SIG-M5 treated with dmso at 0.1 percent for 504 hours (cell line): Measurements from ENCODE around the gene CLEC2A.
A peak's percentile ranks its signal among the peaks of the same experiment; 100 is the strongest.
"Not testable (repeated sequence)": the region's sequence is repeated elsewhere in the genome, so short reads cannot be mapped to it uniquely, and the experiment has no call there.

Source experiments
- DNase-seq: peaks from one replicate; lab custom pipeline; 2025; ENCODE audit not compliant: unreplicated experiment; lab: John Stamatoyannopoulos, UW

Gene CLEC2A, protein sequence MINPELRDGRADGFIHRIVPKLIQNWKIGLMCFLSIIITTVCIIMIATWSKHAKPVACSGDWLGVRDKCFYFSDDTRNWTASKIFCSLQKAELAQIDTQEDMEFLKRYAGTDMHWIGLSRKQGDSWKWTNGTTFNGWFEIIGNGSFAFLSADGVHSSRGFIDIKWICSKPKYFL

DNA sequence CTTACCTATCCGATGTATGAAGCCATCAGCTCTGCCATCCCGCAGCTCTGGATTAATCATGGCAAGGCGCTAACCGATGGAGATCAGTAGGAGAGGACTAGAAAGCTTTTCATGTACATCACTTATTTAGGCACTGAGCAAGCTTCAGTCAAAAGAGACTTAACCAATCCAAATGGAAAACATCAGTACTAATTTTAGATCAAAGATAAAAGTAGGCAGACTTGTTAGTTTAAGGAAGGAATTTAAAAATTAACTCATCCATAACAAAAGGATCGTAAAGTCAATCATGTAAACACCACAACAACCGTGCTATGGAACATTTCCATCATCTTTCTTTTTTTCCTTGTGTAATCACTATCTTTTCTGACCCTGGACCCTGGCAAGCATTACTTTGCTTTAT, at the start of gene CLEC2A:
CLEC2A (minus strand) TSS at position 101 of the 400 bp plus-strand sequence; CDS start at position 60, 41 bp downstream.
- no peak for DNase-seq

DNA sequence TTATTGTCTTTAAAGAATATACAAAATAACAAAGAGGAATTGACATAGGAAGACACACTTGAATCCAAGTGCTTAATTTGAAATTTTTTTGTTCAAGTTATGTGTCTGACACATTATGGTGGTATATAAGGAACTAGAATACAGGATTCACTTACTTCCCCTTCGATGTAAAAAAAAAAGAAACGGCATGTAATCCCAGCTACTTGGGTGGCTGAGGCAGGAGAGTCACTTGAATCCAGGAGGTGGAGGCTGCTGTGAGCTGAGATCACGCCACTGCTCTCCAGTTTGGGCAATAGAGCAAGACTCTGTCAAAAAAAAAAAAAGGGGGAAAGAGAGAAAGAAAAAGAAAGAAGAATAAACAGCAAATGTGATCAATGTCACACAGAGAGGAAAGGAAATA, 48.0 kb upstream of the CLEC2A start:
- no peak for DNase-seq

DNA sequence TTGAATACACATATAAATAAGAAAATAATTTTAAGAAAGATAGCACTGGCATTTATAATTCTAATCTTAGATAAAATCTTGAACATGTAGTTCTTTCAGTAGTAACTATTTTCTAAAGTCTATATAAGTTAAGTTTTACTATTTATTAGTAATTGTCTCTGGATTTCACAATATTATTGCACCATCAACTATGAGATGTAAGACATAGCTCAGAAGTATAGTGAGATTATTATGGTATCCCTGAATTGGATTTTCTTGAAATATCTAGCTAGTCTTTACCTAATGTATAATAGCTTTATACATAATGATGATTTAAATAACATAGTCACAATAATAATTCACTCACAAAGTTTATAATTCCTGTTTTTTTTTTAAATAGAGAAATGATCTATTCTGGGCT, 45.7 kb upstream of the CLEC2A start:
- DNase-seq: no peak

DNA sequence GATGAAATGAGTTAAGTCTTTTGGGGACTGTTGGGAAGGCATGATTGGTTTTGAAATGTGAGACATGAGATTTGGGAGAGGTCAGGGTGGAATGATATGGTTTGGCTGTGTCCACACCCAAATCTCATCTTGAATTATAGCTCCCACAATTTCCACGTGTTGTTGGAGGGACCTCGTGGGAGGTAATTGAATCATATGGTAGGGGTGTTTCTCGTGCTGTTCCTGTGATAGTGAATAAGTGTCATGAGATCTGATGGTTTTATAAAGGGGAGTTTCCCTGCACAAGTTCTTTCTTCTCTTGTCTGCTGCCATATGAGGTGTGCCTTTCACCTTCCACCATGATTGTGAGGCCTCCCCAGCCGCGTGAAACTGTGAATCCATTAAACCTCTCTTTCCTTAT, 44.5 kb upstream of the CLEC2A start:
- DNase-seq: not testable (repeated sequence)

DNA sequence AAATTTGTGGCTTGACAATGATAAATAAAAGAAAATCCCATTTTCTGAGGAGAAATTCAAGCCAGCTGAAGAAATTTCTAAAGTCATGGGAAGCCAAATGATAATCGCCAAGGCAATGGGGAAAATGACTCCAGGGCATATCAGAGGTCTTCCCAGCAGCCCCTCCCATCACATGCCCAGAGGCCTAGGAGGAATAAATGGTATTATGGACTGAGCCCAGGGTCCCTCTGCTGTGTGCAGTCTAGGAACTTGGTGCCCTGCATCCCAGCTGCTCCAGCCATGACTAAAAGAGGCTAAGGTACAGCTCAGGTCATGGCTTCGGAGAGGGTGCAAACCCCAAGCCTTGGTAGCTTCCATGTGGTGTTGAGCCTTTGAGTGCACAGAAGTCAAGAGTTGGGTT, 43.4 kb upstream of the CLEC2A start:
- no peak for DNase-seq

DNA sequence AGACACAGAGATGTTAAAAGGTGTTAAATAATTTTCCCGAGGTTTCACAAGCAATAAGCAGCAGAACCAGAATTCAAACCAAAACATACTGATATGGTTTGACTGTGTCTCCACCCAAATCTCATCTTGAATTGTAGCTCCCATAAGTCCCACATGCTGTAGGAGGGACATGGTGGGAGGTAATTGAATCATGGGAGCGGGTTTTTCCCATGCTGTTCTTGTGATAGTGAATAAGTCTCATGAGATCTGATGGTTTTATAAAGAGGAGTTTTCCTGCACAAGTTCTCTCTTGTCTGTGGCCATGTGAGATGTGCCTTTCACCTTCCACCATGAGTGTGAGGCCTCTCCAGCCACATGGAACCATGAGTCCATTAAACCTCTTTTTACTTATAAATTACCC, 42.6 kb upstream of the CLEC2A start:
- DNase-seq: not testable (repeated sequence)

DNA sequence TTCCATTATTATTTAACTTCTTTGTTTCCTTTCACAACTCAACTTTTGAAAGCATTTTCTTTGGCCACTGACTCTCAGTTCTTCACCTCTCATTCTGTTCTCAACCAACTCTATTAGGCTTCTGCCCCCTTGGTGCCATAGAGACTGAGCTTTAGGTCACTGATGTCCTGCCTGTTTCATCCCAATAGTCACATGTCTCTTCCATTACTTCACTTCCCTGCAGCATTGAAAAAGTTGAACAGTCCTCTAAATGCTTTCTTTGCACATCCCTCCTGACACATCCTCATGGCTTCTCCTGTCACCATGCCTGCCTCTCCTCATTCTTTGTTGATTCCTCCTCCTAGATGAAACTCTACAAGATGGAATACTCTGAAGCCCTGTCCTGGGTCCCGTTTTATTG, 41.8 kb upstream of the CLEC2A start:
- no peak for DNase-seq

DNA sequence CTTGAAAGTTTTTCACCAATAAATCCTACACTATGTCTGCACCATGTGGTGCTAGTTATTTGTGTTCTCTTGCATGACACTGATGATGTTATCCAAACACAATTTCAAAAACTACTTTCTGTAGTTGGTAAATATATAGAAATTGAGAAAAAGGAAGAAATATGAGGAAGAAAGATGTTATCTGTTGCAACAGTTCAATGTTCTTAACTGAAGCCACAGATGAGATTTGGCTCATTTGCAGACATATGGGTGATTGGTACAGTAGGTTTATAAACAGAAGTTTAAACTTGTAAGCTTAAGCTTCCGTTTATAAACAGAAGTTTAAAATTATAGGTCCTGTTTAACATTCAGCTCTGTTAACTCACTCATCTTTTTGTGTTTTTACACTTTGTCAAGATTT, 39.0 kb upstream of the CLEC2A start, which contains the start of gene CLEC12A:
CLEC12A (plus strand) TSS at position 229 of the 400 bp plus-strand sequence. CDS start 188 bp downstream, outside the sequence.
- DNase-seq: peak; percentile 78

DNA sequence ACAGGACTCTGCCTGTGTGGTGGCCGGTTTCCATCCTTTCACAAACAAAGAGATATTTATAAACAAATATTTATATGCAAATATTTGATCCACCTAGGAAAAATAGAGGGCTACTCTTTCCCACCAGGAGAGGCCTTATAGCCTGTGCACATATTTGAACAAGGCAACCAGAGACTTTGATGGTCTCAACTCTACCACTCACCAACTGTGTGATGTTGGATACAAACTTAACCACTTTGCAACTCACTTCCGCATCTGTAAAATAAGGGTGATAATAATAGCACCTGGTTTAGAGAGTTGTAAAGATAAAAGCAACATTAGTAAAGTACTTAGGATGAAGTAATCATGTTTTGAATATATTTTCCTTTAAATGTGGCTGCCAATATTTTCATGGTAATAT, 37.5 kb upstream of the CLEC2A start:
- peak; percentile 23 for DNase-seq

DNA sequence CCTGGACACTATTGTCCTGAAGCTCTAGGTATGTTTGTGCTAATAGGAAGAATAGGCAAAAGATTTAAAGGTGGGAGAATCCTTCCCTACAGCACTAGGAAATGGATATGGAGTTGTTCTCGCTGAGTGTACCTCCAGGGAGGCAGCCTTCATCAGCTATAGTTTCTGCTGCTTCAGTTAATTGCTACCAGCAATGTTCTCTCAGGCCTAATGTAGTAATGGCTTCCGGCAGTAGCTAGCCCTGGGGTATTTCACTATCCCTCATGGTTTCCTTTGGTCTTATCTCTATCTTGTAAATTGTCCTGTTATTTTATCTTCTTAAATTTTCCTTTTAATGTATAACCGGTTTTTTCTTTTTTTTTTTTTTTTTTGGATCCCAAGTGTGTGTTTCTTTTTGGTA, 29.7 kb upstream of the CLEC2A start:
- DNase-seq: no peak

DNA sequence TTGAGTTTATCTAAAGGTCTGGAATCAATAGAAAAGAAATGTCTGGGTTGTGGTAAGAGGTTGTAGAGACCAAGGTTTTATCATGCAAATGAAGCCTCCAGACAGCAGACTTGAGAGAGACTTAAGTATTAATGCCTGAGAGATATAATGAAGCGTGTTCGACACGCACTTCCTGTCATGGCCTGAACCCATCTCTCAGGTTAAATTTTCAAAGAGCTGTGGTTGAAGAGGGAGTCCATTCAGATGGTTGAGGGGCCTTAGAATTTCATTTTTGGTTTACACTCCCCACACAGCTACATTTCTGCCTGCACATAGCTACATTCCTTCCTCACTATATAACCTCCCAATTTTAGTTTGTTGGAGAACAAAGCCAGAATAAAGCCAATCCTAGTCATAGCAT, 28.9 kb upstream of the CLEC2A start:
- no peak for DNase-seq

DNA sequence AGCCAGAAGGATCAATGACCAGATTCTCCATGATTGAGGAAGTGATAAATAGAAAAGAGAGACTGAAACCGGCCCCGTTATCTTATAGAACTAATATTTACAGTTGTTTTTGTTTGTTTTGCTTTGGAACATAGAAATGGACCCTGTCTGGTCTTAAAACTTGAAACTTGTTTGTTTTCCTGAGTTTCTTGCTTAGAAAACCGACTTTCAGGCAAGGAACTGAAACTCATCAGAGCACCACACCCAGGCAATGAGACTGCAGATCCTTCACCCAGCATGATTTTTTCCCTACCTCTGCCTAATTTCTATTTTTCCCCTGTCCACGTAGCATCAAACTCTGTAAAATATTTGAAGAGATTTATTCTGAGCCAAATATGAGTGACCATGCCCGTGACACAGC, 28.4 kb upstream of the CLEC2A start:
- peak; percentile 28 for DNase-seq

DNA sequence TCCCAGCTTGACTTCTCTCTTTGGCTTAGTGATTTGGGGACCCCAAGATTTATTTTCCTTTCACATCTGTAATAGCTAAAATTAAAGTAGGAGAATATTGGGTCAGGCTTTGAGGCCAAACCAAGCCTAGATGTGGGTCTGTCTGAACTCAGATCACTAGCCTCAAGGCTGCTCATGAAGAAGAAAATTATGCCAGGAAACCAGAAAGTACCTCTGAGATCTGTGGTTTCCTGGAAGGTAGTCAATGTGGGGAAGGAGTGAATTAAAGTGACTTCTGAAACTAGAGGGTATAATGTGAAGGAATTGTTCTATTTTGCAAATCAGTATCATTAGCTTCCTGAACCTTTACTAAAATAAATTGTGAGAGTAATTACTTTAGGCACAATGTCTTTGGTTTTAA, 25.7 kb upstream of the CLEC2A start:
- DNase-seq: no peak

DNA sequence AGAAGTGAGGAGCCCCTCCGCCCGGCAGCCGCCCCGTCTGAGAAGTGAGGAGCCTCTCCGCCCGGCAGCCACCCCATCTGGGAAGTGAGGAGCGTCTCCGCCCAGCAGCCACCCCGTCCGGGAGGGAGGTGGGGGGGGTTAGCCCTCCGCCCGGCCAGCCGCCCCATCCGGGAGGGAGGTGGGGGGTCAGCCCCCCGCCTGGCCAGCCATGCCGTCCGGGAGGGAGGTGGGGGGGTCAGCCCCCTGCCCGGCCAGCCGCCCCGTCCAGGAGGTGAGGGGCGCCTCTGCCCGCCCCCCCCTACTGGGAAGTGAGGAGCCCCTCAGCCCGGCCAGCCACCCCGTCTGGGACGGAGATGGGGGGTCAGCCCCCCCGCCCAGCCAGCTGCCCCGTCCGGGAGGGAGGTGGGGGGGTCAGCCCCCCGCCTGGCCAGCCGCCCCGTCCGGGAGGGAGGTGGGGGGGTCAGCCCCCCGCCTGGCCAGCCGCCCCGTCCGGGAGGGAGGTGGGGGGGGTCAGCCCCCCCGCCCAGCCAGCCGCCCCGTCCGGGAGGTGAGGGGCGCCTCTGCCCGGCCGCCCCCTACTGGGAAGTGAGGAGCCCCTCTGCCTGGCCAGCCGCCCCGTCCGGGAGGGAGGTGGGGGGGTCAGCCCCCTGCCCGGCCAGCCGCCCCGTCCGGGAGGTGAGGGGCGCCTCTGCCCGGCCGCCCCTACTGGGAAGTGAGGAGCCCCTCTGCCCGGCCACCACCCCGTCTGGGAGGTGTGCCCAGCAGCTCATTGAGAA, 21.0 kb upstream of the CLEC2A start:
- DNase-seq: not testable (repeated sequence)

DNA sequence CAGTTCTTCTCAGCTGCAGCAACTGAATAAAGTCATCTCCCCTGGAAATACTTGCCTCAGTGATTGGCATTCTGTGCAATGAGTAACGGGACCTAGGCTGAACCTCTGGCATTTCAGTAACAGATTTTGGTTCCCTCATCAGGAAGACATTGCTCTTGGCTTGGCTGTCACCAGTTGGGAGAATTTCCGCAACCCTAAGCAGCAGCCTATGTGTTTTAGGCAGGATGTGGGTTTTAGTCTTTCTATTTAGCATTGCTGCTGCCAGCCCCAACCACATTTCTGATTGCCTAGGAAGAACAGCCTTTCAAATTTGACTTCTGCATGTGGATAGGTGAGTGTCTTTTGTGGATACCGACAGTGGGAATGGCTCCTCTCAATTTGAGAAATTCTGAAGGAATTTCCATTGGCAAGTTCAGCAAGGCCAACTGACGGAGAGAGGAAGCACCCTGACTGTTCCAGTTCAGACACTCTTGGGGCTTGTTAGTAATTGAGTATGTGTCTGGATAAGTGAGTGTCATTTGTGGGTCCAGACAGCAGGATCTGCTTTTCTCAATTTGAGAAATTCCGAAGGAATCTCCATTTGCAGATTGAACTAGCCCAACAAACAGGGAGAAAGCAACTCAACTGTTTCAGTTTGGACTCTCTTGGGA, 19.0 kb upstream of the CLEC2A start:
- peak; percentile 25 for DNase-seq

DNA sequence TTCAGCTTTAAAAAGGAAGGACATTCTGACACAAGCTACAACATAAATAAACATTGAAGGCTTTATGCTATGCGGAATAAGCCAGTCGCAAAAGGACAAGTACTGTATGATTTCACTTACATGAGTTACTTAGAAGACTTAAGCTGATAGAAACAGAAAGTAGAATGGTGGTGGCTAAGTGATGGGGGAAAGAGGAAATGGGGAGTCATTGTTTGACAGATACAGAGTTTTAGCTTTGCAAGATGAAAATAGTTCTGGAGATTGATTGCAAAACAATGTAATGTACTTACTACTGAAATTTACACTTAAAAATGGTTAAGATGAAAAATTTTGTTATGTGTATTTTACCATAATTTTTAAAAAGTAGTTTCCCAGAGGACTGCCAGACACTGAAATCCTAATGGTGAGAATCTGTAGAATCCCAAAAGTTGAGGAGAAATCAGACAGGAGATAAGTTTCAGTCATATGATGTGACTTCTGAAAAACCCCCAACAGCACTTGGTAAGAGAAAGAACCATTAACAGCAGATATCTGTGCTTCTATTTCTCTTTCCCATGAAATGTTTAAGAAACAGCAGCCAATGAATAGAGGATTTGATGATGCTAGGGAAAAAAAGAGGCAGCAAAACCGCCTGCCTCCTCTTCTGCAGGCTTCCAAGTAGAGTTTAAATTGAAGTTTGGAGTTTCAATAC, 16.6 kb upstream of the CLEC2A start:
- DNase-seq: peak; percentile 92

DNA sequence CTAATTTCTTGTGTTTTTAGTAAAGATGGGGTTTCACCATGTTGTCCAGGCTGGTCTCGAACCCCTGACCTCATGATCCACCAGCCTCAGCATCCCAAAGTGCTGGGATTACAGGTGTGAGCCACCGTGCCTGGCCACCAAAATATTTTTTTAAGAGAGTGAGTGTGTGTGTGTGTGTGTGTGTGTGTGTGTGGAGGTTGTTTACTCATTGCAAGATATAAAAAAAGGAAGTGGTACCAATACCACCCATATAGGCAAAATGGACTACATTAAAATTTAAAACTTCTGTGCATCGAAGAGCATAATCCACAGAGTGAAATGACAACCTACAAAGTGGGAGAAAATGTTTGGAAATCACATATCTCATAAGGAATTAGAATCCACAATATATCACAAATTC, 15.5 kb upstream of the CLEC2A start:
- no peak for DNase-seq

DNA sequence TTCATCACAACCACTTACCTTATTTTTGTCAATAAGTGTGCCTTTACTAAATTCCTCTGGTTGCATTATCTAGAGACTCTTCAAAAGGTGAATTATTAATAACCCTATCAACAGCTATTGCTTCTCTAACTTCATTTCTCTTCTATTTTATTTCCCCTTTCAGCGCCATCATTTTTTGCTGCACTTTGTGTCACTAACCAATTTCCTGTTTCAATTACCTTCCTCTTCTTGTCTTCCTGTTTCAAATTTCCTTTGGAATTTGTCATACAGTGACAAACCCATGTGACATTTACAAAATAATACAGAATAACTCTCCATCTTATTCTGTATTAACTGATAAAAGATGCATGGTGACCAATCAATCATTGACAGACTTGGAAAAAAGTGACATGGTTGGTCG, 12.2 kb upstream of the CLEC2A start:
- peak; percentile 21 for DNase-seq

DNA sequence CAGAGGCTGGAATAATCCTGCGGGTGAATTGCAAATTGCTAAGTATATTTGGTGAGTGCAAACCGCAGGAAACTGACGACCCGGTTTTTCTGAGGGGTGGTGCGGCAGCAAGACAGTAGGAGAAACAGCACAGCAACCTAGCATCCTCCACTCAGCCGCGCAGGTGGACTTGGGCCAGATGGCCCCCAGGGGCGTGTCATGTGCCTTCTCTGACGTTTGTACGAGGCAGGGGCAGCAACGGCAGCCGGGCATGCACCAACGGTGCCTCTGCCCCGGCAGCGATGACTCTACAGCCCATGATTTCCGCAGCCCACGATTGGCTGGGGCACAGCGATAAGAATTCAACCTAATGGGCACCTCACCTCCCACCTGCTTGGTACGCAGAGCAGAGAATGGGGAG, 11.1 kb upstream of the CLEC2A start:
- no peak for DNase-seq

DNA sequence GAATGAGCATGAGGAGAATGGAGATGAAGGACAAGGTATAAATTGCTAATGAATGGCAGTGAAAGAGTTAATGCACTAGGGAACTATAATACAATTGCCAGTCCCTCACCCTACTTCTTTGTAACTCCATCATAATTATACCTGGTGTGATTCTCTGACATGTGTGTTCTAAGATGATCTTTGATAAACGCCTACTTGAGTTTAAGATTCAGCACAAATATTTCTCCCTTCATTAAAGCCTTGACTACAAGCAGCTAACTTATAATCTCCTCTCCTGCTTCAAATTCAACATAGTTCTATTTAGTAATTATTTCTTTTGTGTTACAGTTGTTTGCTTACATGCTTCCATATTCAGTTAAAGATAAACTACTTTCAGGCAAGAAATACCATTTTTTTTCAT, 9.7 kb upstream of the CLEC2A start:
- no peak for DNase-seq

DNA sequence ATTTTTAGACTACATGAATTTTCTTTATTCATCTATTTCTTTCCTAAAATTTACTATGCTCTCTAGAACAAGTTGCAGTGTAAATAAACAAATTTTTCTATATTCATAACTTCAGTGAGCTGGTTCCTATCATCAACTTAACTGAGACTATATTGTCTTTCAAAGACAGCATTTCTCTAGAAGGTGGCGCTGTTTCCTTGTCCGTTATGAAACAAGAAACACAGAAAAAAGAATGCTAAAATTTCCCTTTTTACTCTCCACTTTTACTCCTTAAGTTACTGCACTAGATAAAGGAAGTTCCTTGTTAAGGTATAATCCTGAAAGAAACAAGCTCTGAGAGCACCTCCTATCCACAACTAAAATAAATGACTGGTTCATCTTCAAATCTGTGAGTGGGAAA, 8.2 kb upstream of the CLEC2A start:
- peak; percentile 37 for DNase-seq

DNA sequence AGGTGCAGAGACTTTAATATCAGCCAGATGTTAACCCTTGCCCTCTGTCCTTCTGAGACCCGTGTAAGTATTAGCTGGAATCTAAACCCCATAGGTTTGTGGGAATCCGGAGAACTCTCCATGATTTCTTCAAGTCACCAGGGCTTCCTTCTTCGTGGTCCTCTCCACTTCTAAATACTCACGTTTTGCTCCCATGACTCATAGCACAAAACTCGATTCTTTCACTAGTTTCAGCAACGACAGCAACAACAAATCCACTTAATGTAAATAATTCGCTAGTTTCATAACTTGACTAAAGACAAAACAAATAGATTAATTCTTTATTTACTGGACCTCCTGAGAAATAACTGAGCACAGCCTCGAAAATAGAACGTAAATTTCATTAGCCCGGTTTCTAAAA, 4.4 kb upstream of the CLEC2A start:
- DNase-seq: peak; percentile 50
